Glomerular visceral epithelial cell (primary cell): Measurements from ENCODE around the gene SLC25A52.
"Not testable (repeated sequence)": the region's sequence is repeated elsewhere in the genome, so short reads cannot be mapped to it uniquely, and the experiment has no call there.

ENCODE experiments used
- DNase-seq: peaks from one replicate; pipeline ENCODE4 v3.0.0-alpha.2; 2016; ENCODE audit errors: extremely low spot score

SLC25A52 gene

DNA sequence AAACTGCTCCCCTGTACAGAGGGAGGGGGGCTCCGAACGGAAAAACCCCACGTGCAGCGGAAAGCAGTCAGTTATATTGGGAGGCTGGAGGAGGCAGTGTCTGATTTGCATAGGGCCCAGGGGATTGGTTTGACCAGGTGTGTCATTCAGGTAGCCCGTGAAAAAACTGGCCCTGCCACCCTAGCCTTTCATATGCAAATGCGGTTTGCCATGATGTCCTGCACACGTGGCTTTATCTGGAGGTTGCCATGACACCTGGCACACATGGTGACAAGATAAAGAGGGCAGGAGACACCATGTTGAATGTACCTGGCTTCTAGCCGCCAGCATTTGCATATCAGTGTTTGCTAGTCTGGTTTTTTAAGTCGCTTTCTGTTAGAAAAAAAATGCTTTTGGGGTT lies 20.5 kb downstream of the SLC25A52 start:
- no peak for DNase-seq

DNA sequence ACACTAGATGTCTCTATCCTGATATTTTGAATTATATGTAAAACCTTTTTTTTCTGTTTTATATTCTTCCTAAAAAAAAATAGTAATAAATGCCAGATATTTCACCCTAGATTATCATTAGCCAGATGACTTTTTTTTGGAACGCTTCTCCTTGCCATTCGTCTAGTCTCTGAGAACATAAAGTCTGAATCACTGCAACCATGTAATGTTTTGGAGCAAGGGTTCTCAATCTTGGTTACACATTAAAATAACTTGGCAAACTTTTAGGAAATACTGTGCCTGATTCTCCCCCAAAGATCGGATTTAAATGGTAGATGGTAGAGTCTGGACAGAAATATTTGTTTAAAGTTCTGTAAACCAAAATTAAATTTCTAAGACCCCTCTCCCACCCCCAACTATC lies 21.0 kb downstream of the SLC25A52 start:
- DNase-seq: no peak

DNA sequence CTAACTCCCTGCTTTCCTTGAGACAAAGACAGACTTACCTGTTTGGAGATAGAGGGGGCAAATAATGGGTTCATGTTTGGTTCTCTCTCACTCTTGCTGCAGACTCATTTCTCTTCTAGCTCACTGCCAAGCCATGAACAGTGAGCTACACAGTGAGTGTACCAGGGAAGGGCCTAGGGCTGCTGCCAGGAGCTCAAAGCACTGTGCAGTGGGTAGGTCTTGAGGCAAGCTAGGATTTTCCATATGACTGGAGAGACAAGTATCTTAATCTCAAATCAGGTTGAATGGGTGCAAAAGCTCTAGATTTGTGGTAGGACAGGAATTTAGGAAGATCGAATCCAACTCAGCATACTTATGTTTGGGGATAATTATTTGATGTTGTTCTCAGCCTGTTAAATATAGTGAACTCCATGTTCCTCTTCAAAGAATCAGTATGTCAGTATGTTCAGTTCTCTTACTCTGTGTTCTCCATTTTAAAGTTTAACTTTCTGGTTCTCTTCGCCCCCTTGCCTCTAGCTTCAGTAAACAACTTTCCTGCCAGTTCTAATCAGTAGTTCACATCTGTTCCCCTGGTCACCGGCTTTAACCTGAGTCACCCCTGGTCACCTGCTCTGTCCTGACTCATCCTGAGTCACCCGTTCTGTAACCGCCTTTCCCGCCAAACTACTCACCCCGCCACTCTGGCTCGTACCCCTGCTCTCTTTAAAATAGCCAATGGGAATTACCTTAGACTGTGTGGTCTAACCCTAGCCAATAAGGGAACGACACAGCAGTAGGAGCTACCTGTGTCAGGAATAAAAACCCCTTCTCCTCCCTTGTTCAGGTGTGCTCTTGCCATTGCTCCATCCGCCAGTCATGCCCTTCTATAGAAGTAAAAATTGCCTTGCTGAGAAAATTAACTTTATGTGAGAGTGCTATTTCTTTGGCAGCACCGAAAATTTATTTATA lies 21.9 kb downstream of the SLC25A52 start:
- DNase-seq: no peak

DNA sequence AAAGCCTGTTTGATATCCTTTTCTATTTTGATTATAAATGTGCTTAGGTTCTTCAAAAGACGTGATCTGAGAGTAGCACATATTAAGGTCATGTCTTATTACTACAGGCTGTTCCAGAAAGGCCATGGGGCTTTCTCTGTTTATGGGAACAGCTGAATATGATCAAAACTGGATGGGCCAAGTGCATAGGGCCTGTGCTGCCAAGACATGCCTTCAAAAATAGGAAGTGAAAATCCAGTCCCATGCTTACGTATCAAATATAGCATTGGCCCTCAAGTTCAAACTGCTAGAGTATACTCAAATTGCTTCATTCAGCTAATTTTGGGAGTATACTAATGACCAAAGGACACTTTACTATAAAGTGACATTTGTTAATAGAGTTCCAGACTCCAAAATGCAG lies 24.1 kb downstream of the SLC25A52 start:
- DNase-seq: no peak

DNA sequence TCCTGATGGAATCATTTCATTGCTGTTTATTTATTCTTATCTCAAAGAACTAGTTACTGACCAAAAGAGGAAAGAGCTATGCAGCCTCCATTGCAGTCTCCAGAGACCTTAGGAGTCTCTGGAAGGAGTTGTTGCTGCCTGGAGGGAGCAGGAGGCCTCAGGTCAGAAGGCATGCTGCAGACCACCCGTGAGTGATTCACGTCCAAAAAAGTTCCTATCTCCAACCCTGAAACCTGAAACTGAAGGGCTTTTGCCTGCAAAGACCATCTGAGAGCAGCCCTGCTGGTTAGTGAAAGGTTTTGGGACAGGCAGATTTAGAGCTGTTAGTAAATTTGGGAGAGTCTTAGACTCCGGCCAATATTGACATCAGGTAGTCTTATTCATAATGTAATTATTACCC lies 29.1 kb downstream of the SLC25A52 start:
- no peak for DNase-seq

DNA sequence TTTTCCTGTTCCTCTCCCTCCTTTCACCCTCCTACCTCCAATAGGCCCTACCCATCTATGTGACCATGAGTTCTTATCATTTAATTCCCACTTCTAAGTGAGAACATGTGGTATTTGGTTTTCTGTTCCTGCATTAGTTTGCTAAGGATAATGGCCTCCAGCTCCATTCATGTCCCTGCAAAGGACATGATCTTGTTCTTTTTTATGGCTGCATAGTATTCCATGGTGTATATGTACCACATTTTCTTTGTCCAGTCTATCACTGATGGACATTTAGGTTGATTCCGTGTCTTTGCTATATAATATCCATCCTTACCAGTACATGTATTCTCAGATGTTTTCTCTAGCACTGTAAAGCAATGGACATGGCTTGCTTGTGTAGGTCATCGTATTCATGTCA lies 31.5 kb downstream of the SLC25A52 start:
- not testable (repeated sequence) for DNase-seq

DNA sequence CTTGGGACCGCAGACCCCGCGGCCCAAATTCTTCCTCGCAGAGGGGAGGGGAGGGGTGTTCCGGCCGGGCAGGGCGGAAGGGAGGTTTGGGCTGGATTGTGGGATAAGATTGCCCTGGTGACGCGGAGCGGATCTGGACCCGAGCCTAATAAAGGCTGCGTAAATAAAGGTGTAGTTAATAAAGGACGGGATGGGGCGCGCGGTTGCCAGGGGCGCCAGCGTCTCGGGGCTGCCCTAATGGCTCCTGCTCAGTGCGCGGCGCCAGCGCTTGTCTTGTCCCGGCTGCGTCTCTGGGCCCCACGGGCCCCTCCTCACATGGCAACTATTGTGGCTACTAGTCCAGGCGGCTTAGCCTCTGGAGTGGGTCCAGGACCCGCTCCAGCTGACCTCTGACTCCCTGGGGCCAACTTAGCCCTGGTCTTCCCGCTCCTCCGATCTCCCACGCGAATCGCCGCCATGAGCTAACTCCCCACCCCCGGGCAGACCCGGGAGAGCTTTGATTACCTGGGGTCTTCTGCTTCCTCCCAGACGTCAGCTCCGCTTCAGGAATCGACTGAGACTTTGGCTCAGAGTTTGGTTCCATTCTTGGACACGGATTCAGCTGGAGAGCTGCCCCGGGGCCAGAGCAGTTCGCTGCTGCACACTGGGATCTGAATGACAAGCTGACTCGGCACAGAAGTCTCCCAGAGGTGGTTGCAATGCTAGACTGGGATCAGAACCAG lies 36.5 kb downstream of the SLC25A52 start:
- no peak for DNase-seq

DNA sequence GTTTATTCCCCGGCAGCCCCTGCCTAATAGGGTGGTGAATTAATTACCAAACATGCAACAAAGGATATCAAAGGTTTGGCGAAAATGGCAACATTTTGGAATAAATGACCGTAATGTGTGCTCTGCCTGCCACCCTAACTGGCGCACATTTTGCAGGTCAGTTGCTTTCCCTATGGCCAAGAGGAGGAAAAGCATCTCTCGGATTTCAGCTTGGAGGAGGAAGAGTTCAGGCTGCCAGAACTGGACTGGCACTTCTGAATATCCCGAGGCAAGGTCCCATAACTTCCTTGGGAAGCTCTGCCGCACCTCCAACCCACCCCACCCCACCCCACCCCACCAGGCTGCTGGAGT lies 37.1 kb downstream of the SLC25A52 start:
- DNase-seq: no peak

DNA sequence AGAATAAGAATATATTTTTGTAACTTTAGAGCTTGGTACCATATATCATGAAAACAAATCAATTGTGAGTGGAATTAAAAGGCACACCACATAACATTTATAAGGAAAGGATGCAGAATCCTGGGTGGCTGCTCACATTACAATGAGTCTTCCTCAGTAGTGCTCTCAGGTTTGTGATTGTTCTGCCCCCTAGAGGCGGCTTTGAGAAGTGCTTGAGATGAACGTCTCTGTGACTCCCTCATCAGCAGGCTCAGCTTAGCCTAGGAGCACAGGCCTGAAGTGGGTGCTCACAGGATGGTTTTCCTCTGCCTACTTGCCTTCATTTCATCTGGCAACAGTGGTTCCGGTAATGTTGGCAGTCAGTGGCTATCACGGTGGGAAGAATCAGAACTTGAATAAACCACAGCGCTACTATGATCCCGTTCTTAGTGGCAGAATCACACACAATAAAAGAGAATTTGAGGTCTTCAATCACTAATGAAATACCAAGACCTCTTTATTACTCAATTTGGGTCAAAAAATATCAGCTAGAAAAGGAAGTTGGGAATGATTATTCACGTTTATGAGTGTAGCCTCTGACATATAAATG lies 38.2 kb downstream of the SLC25A52 start:
- peak; percentile 76 for DNase-seq

DNA sequence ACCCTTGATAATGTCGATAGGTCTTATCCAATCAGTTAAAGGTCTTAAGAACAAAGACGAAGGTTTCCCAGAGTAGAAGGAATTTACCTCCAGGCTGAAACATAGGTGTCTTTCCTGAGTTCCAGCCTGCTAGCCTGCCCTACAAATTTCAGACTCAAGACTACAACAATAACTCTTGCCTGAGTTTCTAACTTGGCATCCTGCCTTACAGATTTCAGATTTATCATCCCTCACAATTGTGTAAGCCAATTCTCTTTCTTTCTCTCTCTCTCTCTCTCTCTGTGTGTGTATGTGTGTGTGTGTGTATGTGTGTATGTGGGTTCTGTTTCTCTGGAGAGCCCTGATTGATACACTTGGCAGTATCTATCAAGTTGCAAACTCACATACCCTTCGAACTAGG lies 39.1 kb downstream of the SLC25A52 start:
- no peak for DNase-seq

DNA sequence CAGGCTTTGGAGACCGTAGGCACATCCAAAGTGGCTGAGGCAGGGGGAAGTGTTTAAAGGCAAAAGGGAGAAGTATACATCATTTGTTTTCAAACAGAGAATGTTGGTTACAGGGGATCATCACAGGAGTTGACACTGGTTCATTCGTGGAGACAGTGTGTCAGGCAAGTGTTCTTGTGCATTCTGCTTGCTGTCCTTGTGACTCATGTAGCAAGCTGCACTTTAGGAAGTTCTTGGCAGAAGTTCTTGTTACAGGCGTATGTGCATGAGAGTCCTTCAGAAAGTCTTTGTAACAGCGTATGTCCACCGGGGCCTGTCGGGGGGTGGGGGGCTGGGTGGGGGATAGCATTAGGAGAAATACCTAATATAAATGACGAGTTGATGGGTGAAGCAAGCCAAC lies 39.8 kb downstream of the SLC25A52 start:
- no peak for DNase-seq

DNA sequence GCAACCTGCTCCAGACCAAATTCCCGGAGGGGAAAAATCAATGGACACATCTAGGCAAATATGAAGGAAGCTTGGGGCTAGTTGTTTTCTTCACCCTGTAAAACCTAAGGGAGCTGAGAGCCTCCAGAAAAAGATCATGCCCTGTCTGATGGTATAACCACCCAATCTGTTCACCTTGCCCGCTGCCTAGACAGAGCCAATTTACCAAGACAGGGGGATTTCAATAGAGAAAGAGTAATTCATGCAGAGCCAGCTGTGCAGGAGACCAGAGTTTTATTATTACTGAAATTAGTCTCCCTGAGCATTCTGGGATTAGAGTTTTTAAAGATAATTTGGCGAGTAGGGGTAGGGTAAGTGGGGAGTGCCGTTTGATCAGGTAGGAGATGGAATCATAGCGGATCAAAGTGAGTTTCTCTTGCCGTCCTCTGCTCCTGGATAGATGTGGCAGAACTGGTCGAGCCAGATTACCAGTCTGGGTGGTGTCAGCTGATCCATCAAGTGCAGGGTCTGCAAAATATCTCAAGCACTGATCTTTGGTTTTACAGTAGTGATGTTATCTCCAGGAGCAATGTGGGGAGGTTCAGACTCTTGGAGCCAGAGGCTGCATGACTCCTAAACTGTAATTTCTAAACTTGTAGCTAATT lies 41.2 kb downstream of the SLC25A52 start:
- DNase-seq: no peak

DNA sequence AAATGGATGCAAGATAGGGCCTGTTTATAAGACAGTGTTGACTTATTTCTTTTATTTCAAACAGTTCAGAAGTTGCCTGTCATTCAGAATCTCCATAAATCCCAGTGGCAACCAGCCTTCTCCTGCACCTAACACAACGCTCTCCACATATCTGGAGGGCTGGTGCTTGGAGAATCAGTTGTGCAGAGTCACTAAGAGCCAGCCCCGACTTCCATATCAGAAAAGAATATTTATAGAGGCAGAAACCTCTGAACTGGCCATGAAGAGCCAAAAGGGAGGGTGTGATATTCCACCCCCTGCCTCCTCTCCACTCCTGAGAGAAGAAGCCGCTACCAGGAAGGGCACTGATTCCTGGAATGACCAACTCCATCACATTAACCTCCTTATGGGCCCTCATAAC lies 42.3 kb downstream of the SLC25A52 start:
- no peak for DNase-seq

DNA sequence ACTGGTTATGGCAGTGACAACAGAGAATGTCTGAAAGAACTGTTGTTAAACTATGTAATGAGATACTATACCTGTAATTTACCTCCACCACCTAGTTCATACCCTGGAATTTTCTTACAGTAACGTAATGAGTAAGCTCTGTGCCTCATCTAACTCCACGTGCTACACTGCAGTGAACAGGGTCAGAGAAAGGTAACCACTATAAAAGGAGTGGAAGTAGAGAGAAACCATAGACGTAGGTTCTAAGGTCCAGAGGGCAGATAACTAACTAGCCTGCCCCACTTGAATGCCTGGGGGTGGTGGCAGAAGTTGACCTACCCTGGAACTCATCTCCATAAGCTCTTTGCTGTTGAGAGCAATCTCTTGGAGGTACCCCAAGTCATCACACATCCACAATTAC lies 44.3 kb downstream of the SLC25A52 start:
- no peak for DNase-seq

DNA sequence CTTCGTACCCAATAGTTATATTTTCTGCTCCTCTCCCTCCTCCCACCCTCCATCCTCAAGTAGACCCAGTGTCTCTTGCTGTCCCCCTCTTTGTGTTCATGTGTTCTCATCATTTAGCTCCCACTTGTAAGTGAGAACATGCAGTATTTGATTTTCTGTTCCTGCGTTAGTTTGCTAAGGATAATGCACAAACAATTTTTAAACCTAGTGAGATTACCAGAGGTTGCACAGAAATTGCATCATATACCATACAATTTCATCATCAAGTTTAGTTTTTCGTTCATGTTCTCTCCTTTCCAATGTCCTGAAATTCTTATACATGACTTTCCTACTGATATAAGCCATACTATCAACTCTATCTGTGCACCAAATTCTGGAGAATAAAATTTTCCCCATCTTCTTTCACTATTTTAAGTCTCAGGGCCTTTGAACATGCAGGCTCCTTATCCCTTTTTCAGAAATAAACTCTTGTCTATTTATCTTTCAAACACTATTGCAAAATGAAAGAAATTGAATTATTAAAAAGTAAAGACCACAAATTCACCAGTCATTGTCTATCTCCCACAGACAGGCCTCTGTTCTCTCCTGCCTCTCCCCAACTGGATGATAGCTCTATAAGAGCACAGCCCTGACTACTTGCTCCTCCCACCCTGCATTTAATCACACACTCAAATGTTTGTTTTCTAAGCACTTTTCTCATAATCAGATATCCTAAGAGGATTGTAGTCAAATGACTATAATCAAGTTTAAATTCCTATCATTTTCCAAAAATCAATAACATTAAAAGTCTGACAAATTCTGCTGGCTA lies 49.1 kb downstream of the SLC25A52 start:
- no peak for DNase-seq

DNA sequence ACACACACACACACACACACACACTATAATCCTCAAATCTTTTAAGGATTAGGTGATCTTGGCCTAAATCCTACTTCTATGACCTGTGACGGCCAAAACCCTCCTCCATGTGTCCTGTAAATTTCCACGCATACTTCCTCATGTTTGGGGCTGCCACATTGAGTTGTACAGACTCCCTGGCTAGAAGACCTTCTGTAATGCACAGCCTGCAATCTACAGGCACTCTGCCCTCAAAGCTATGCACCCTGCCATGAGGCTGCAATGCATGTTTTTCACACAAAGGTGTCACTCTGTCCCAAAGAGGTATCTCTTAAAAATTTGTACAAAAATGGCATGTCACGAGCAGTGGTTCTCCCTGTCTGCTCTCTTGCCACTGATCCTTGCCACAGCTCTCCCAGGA lies 49.9 kb downstream of the SLC25A52 start:
- DNase-seq: no peak
